Neural progenitor cell (in vitro differentiated cells): Measurements from ENCODE around the gene VWC2L. TPM values are rescaled to one million over a fixed set of nuclear protein-coding genes. Genes with fewer than 3 reads are reported as not detected.
A peak's percentile ranks its signal among the peaks of the same experiment; 100 is the strongest.

Experiments
- DNase-seq: peaks from one replicate; pipeline ENCODE4 v3.0.0-alpha.2; 2016; ENCODE audit warnings: low spot score
- H2AFZ ChIP-seq: fragments of 200-600 bp; sonication (generic); replicated peaks from 2 replicates; pipeline ENCODE4 v1.6.1; 2016; ENCODE audit warnings: antibody characterized with exemption
- H3F3A ChIP-seq: fragments of 200-600 bp; sonication (generic); 2 replicates; pipeline ENCODE4 v1.6.1; 2016; ENCODE audit warnings: antibody characterized with exemption, low read depth
- H3K27ac ChIP-seq: fragments of 200-600 bp; sonication (generic); 2 replicates; pipeline ENCODE4 v1.5.1; 2016; ENCODE audit warnings: mild to moderate bottlenecking
- H3K27me3 ChIP-seq: fragments of 200-600 bp; sonication (generic); 2 replicates; pipeline ENCODE4 v1.6.1; 2016; ENCODE audit warnings: mild to moderate bottlenecking, moderate library complexity
- H3K36me3 ChIP-seq: fragments of 200-600 bp; sonication (generic); 2 replicates; pipeline ENCODE4 v1.5.1; 2016
- H3K4me1 ChIP-seq: fragments of 200-600 bp; sonication (generic); 2 replicates; pipeline ENCODE4 v1.6.1; 2016; ENCODE audit warnings: mixed run types
- H3K4me2 ChIP-seq: fragments of 200-600 bp; sonication (generic); 2 replicates; pipeline ENCODE4 v1.6.1; 2016
- H3K4me3 ChIP-seq: fragments of 200-600 bp; sonication (generic); 2 replicates; pipeline ENCODE4 v1.5.1; 2016
- H3K79me2 ChIP-seq: fragments of 200-600 bp; sonication (generic); 2 replicates; pipeline ENCODE4 v1.6.1; 2016; ENCODE audit warnings: low read depth
- H3K9ac ChIP-seq: fragments of 200-600 bp; sonication (generic); 2 replicates; pipeline ENCODE4 v1.6.1; 2016
- H3K9me3 ChIP-seq: fragments of 200-600 bp; sonication (generic); 2 replicates; pipeline ENCODE4 v1.5.1; 2016; ENCODE audit warnings: low read depth
- H4K20me1 ChIP-seq: fragments of 200-600 bp; sonication (generic); 2 replicates; pipeline ENCODE4 v1.6.1; 2016; ENCODE audit warnings: low read depth
- H3K27ac Mint-ChIP-seq: 3 replicates; pipeline ENCODE4 v1.8.0; 2021; ENCODE audit warnings: mixed read lengths
- H3K27me3 Mint-ChIP-seq: 2 replicates; pipeline ENCODE4 v1.8.0; 2022; ENCODE audit warnings: low read depth, mild to moderate bottlenecking, inconsistent platforms, moderate library complexity, mixed read lengths; ENCODE audit not compliant: insufficient read depth
- H3K36me3 Mint-ChIP-seq: 3 replicates; pipeline ENCODE4 v1.8.0; 2021; ENCODE audit warnings: mixed read lengths
- H3K4me1 Mint-ChIP-seq: 3 replicates; pipeline ENCODE4 v1.8.0; 2021; ENCODE audit warnings: mixed read lengths
- H3K4me3 Mint-ChIP-seq: 3 replicates; pipeline ENCODE4 v1.8.0; 2021; ENCODE audit warnings: mild to moderate bottlenecking, moderate library complexity, mixed read lengths
- H3K9me3 Mint-ChIP-seq: 3 replicates; pipeline ENCODE4 v1.8.0; 2020; ENCODE audit warnings: mixed read lengths
- CTCF ChIP-seq: fragments of 200-600 bp; sonication (generic); IDR thresholded peaks from 2 replicates; pipeline ENCODE4 v1.5.1; 2017; ENCODE audit warnings: antibody characterized with exemption, mild to moderate bottlenecking
- EZH2 ChIP-seq: fragments of 200-600 bp; sonication (generic); IDR thresholded peaks from 2 replicates; pipeline ENCODE4 v1.6.1; 2017; ENCODE audit warnings: antibody characterized with exemption, mild to moderate bottlenecking, moderate library complexity
- EZH2phosphoT487 ChIP-seq: fragments of 200-600 bp; sonication (generic); IDR thresholded peaks from 2 replicates; pipeline ENCODE4 v1.6.1; 2017; ENCODE audit warnings: antibody characterized with exemption
- total RNA-seq: library from RNA; depleted of rRNA; stranded (reverse); fragments of >200 nt; gene quantifications from 2 replicates; pipeline ENCODE4 v1.2.3, GENCODE V29; 2015; ENCODE audit warnings: low replicate concordance

Gene VWC2L
- total RNA-seq, 1 donor from 2014 or later = not detected

- Histone ChIP-seq H3K27ac (no peak overlapping the region), H3K27me3 (no peaks in the 10 kb centered on the region), H4K20me1 (no peaks in the 10 kb centered on the region), H3K36me3 (no peaks in the 10 kb centered on the region), H2AFZ (no peak overlapping the region), H3K9ac (no peak overlapping the region), H3K4me2 (no peak overlapping the region), H3F3A (no peaks in the 10 kb centered on the region), H3K79me2 (no peaks in the 10 kb centered on the region), H3K4me1 (no peaks in the 10 kb centered on the region), H3K4me3 (no peak overlapping the region), H3K9me3 (no peaks in the 10 kb centered on the region)
- no peak for DNase-seq
- Mint-ChIP-seq H3K4me3 (no peak overlapping the region), H3K36me3 (no peaks in the 10 kb centered on the region), H3K9me3 (no peaks in the 10 kb centered on the region), H3K27me3 (no peaks in the 10 kb centered on the region), H3K27ac (no peak overlapping the region), H3K4me1 (peaks cover 9% of the 10 kb centered on the region)
- TF ChIP-seq EZH2phosphoT487 (no peak), EZH2 (no peak), CTCF (no peak)
Observed at GRCh38 chr2:214514704-214515103, 103.8 kb downstream of the VWC2L start.

DNA sequence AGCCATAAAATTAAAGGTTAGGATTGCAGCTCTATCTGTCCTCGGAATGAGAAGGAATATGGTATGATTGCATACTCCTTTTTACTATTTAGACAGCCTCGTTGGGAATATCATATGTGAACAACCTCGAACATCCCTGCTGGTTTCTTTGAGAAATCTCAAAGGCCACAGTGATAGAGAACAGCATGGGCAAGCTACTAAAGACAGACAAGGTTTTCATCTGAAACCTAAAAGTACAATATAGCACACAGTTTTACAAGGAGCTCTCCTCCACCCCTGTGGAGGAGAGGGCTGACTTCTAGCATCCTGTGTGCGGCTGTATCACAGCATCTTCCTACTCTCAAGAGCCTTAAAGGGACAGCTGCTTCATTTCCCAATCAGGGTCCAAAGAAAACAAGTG is 104.3 kb downstream of the VWC2L start:
- Mint-ChIP-seq H3K4me1 (peaks cover 9% of the 10 kb centered on the region), H3K4me3 (no peak overlapping the region), H3K9me3 (no peaks in the 10 kb centered on the region), H3K36me3 (no peaks in the 10 kb centered on the region), H3K27ac (peak overlapping the region; percentile 13), H3K27me3 (no peaks in the 10 kb centered on the region)
- H3K9me3 ChIP-seq = no peaks in the 10 kb centered on the region
- no peak for TF ChIP-seq EZH2
- TF ChIP-seq CTCF = no peak
- no peak for TF ChIP-seq EZH2phosphoT487
- H3K4me1 ChIP-seq = no peaks in the 10 kb centered on the region
- no peak for DNase-seq
- H3K27ac ChIP-seq = no peak overlapping the region
- no peaks in the 10 kb centered on the region for H4K20me1 ChIP-seq
- H3K4me3 ChIP-seq = no peak overlapping the region
- H3K27me3 ChIP-seq = no peaks in the 10 kb centered on the region
- no peak overlapping the region for H3K9ac ChIP-seq
- no peaks in the 10 kb centered on the region for H3K36me3 ChIP-seq
- H3K79me2 ChIP-seq = no peaks in the 10 kb centered on the region
- no peak overlapping the region for H3K4me2 ChIP-seq
- H3F3A ChIP-seq = no peaks in the 10 kb centered on the region
- H2AFZ ChIP-seq = no peak overlapping the region

- H3K79me2 ChIP-seq = no peaks in the 10 kb centered on the region
- no peaks in the 10 kb centered on the region for H3F3A ChIP-seq
- Mint-ChIP-seq H3K4me3 (no peak overlapping the region), H3K27me3 (no peaks in the 10 kb centered on the region), H3K36me3 (no peaks in the 10 kb centered on the region), H3K9me3 (no peaks in the 10 kb centered on the region), H3K4me1 (peaks cover 9% of the 10 kb centered on the region), H3K27ac (no peak overlapping the region)
- no peak for TF ChIP-seq EZH2
- no peak for TF ChIP-seq CTCF
- TF ChIP-seq EZH2phosphoT487 = no peak
- DNase-seq = no peak
- no peak overlapping the region for H3K4me3 ChIP-seq
- no peaks in the 10 kb centered on the region for H3K36me3 ChIP-seq
- H2AFZ ChIP-seq = no peak overlapping the region
- H3K4me1 ChIP-seq = no peaks in the 10 kb centered on the region
- no peak overlapping the region for H3K4me2 ChIP-seq
- H4K20me1 ChIP-seq = no peaks in the 10 kb centered on the region
- no peak overlapping the region for H3K27ac ChIP-seq
- no peak overlapping the region for H3K9ac ChIP-seq
- no peaks in the 10 kb centered on the region for H3K27me3 ChIP-seq
- no peaks in the 10 kb centered on the region for H3K9me3 ChIP-seq
Observed at GRCh38 chr2:214519258-214519818, 108.5 kb downstream of the VWC2L start.
